Suprapubic skin (tissue), 4 donors: Measurements from ENCODE around the gene CACNG8. TPM values are rescaled to one million over a fixed set of nuclear protein-coding genes. Genes with fewer than 3 reads are reported as not detected.

ENCODE experiments used
- total RNA-seq, 4 donors: library from RNA; depleted of rRNA; stranded (reverse); fragments of >200 nt; gene quantifications; one replicate each; pipeline ENCODE4 v1.1.0, GENCODE V29; 2016

Gene CACNG8
- total RNA-seq, 4 donors from 2014 or later: 0.08 to 0.25 TPM; not detected in 2

Other genes starting within 250 kb of the CACNG8 start
- gene NLRP12, start 138.6 kb upstream of the CACNG8 start, total RNA-seq: under 1 TPM in 1 of 4 donors, not detected in 3; 0.18 TPM
- gene MYADM, start 95.1 kb upstream of the CACNG8 start, total RNA-seq: 10 to 100 TPM; 27.5 to 72.4 (median 67.4) TPM
- not detected for gene PRKCG, start 80.7 kb upstream of the CACNG8 start, total RNA-seq
- not detected for gene CACNG7, start 53.7 kb upstream of the CACNG8 start, total RNA-seq
- not detected for gene CACNG6, start 28.7 kb downstream of the CACNG8 start, total RNA-seq
- gene VSTM1, start 101.0 kb downstream of the CACNG8 start, total RNA-seq: not detected
- not detected for gene TARM1, start 118.4 kb downstream of the CACNG8 start, total RNA-seq
- 1 to 10 TPM in 3 of 4 donors, under 1 TPM in 1; 0.49 to 2.7 (median 1.8) TPM for gene OSCAR, start 137.9 kb downstream of the CACNG8 start, total RNA-seq
- 10 to 100 TPM; 23.1 to 71.9 (median 46.4) TPM for gene NDUFA3, start 139.9 kb downstream of the CACNG8 start, total RNA-seq
- 10 to 100 TPM in 3 of 4 donors, 1 to 10 TPM in 1; 7.8 to 16.5 (median 11.5) TPM for gene TFPT, start 152.7 kb downstream of the CACNG8 start, total RNA-seq
- gene PRPF31, start 152.8 kb downstream of the CACNG8 start, total RNA-seq: 10 to 100 TPM; 49.6 to 75.3 (median 55.4) TPM
- 10 to 100 TPM; 27.3 to 40.7 (median 35.2) TPM for gene CNOT3, start 174.8 kb downstream of the CACNG8 start, total RNA-seq
- gene LENG1, start 196.8 kb downstream of the CACNG8 start, total RNA-seq: 1 to 10 TPM; 2.6 to 4.6 (median 4.0) TPM
- 10 to 100 TPM in 2 of 4 donors, 1 to 10 TPM in 2; 3.4 to 22.8 (median 9.0) TPM for gene TMC4, start 210.2 kb downstream of the CACNG8 start, total RNA-seq
- 10 to 100 TPM; 54.7 to 96.5 (median 58.7) TPM for gene MBOAT7, start 226.6 kb downstream of the CACNG8 start, total RNA-seq
- gene TSEN34, start 228.4 kb downstream of the CACNG8 start, total RNA-seq: 10 to 100 TPM; 42.7 to 76.3 (median 69.1) TPM
- gene RPS9, start 237.9 kb downstream of the CACNG8 start, total RNA-seq: 1,000 to 10,000 TPM; 1,403 to 3,061 (median 2,817) TPM